H9 (cell line): Measurements from ENCODE around the gene DPYD. TPM values are rescaled to one million over a fixed set of nuclear protein-coding genes. Genes with fewer than 3 reads are reported as not detected.

ENCODE experiments used
- DNase-seq: peaks from one replicate; pipeline ENCODE4 v3.0.0-alpha.2; 2017
- H2AFZ ChIP-seq: one replicate; pipeline ENCODE4 v1.6.1; 2013; ENCODE audit warnings: mild to moderate bottlenecking, low read length, control low read depth, moderate library complexity
- H2AK5ac ChIP-seq: 2 replicates; pipeline ENCODE4 v1.6.1; 2013; ENCODE audit warnings: low read length, control low read depth, mixed read lengths; ENCODE audit not compliant: insufficient read length
- H2BK120ac ChIP-seq: one replicate; pipeline ENCODE4 v1.6.1; 2013; ENCODE audit warnings: low read depth, mild to moderate bottlenecking, low read length, control low read depth, inconsistent platforms; ENCODE audit not compliant: poor library complexity, severe bottlenecking
- H2BK12ac ChIP-seq: 2 replicates; pipeline ENCODE4 v1.6.1; 2013; ENCODE audit warnings: low read length, control low read depth, mixed read lengths, low read depth; ENCODE audit not compliant: insufficient read length
- H2BK15ac ChIP-seq: 2 replicates; pipeline ENCODE4 v1.6.1; 2013; ENCODE audit warnings: low read depth, low read length, control low read depth
- H2BK20ac ChIP-seq: one replicate; pipeline ENCODE4 v1.6.1; 2013; ENCODE audit warnings: low read depth, mild to moderate bottlenecking, low read length, control low read depth, inconsistent platforms; ENCODE audit not compliant: poor library complexity, severe bottlenecking
- H2BK5ac ChIP-seq: 2 replicates; pipeline ENCODE4 v1.6.1; 2013; ENCODE audit warnings: low read length, control low read depth, mixed read lengths; ENCODE audit not compliant: insufficient read length
- H3K14ac ChIP-seq: 2 replicates; pipeline ENCODE4 v1.6.1; 2013; ENCODE audit warnings: low read length, control low read depth; ENCODE audit not compliant: insufficient read depth
- H3K18ac ChIP-seq: 2 replicates; pipeline ENCODE4 v1.6.1; 2013; ENCODE audit warnings: low read depth, mild to moderate bottlenecking, mixed read lengths, low read length, control low read depth; ENCODE audit not compliant: insufficient read length
- H3K23ac ChIP-seq: 2 replicates; pipeline ENCODE4 v1.6.1; 2013; ENCODE audit warnings: low read length, control low read depth, mixed read lengths, low read depth; ENCODE audit not compliant: insufficient read length
- H3K23me2 ChIP-seq: 2 replicates; pipeline ENCODE4 v1.6.1; 2013; ENCODE audit warnings: low read depth, mild to moderate bottlenecking, mixed read lengths, low read length, control low read depth; ENCODE audit not compliant: insufficient read length, poor library complexity, severe bottlenecking
- H3K27ac ChIP-seq: 2 replicates; pipeline ENCODE4 v1.5.1; 2013; ENCODE audit warnings: low read length, control low read depth, mixed read lengths, low read depth; ENCODE audit not compliant: insufficient read length
- H3K27me3 ChIP-seq: 2 replicates; pipeline ENCODE4 v1.6.1; 2013; ENCODE audit warnings: low read length, control low read depth, inconsistent platforms; ENCODE audit not compliant: insufficient read depth
- H3K4ac ChIP-seq: 2 replicates; pipeline ENCODE4 v1.6.1; 2013; ENCODE audit warnings: low read depth, mild to moderate bottlenecking, control low read depth, inconsistent platforms, low read length, moderate library complexity
- H3K4me1 ChIP-seq: 2 replicates; pipeline ENCODE4 v1.6.1; 2013; ENCODE audit warnings: low read length, control low read depth, inconsistent platforms; ENCODE audit not compliant: insufficient read depth
- H3K4me2 ChIP-seq: 2 replicates; pipeline ENCODE4 v1.6.1; 2013; ENCODE audit warnings: low read length, control low read depth, mixed read lengths; ENCODE audit not compliant: insufficient read length, insufficient read depth
- H3K56ac ChIP-seq: 2 replicates; pipeline ENCODE4 v1.6.1; 2013; ENCODE audit warnings: low read depth, mild to moderate bottlenecking, mixed read lengths, low read length, control low read depth; ENCODE audit not compliant: insufficient read length
- H3K79me1 ChIP-seq: 2 replicates; pipeline ENCODE4 v1.6.1; 2013; ENCODE audit warnings: low read depth, mild to moderate bottlenecking, moderate library complexity, low read length, control low read depth, inconsistent platforms; ENCODE audit not compliant: insufficient read depth, poor library complexity, severe bottlenecking
- H3K79me2 ChIP-seq: 2 replicates; pipeline ENCODE4 v1.6.1; 2013; ENCODE audit warnings: low read length, control low read depth, inconsistent platforms; ENCODE audit not compliant: insufficient read depth
- H3K9ac ChIP-seq: 2 replicates; pipeline ENCODE4 v1.6.1; 2013; ENCODE audit warnings: low read length, control low read depth, mixed read lengths; ENCODE audit not compliant: insufficient read length; ENCODE audit errors: extremely low read depth
- H3K9me3 ChIP-seq: one replicate; pipeline ENCODE4 v1.6.1; 2013; ENCODE audit warnings: low read depth, low read length, inconsistent platforms; ENCODE audit not compliant: control insufficient read depth
- H3T11ph ChIP-seq: one replicate; pipeline ENCODE4 v1.6.1; 2013; ENCODE audit warnings: mild to moderate bottlenecking, low read length, control low read depth, inconsistent platforms
- H4K20me1 ChIP-seq: one replicate; pipeline ENCODE4 v1.6.1; 2013; ENCODE audit not compliant: control insufficient read depth, insufficient read length, insufficient read depth
- H4K5ac ChIP-seq: 2 replicates; pipeline ENCODE4 v1.6.1; 2013; ENCODE audit warnings: low read depth, mild to moderate bottlenecking, mixed read lengths, low read length, control low read depth; ENCODE audit not compliant: insufficient read length
- H4K8ac ChIP-seq: replicated peaks from 2 replicates; pipeline ENCODE4 v1.6.1; 2013; ENCODE audit warnings: low read length, control low read depth, mixed read lengths, low read depth; ENCODE audit not compliant: insufficient read length
- H4K91ac ChIP-seq: 2 replicates; pipeline ENCODE4 v1.6.1; 2013; ENCODE audit warnings: low read depth, mild to moderate bottlenecking, moderate library complexity, mixed read lengths, low read length, control low read depth; ENCODE audit not compliant: insufficient read length
- H3K27ac Mint-ChIP-seq, 3 experiments: 2 replicates in 2 of 3; 3 replicates in 1 of 3; pipeline ENCODE4 v1.8.0; 2020 to 2021; ENCODE audit warnings: mixed read lengths in 3 of 3, mild to moderate bottlenecking in 1 of 3, moderate library complexity in 1 of 3
- H3K27me3 Mint-ChIP-seq: 2 replicates; pipeline ENCODE4 v1.8.0; 2021; ENCODE audit warnings: low read depth, mild to moderate bottlenecking, moderate library complexity, mixed read lengths
- H3K36me3 Mint-ChIP-seq, 3 experiments: 2 replicates in 2 of 3; 3 replicates in 1 of 3; pipeline ENCODE4 v1.8.0; 2020 to 2021; ENCODE audit warnings: low read depth in 3 of 3, mixed read lengths in 3 of 3; ENCODE audit not compliant: insufficient read depth in 1 of 3
- H3K4me1 Mint-ChIP-seq, 2 experiments: 2 replicates each; pipeline ENCODE4 v1.8.0; 2020; ENCODE audit warnings: mixed read lengths in 2 of 2
- H3K4me3 Mint-ChIP-seq, 2 experiments: 2 replicates in 1 of 2; 3 replicates in 1 of 2; pipeline ENCODE4 v1.8.0; 2020 to 2021; ENCODE audit warnings: mild to moderate bottlenecking in 2 of 2, mixed read lengths in 2 of 2, moderate library complexity in 1 of 2
- H3K9me3 Mint-ChIP-seq, 2 experiments: 2 replicates in 1 of 2; 3 replicates in 1 of 2; pipeline ENCODE4 v1.8.0; 2020; ENCODE audit warnings: mild to moderate bottlenecking in 2 of 2, mixed read lengths in 2 of 2, moderate library complexity in 1 of 2
- CTCF ChIP-seq: fragments of 200-600 bp; sonication (generic); conservative IDR thresholded peaks from 3 replicates; pipeline ENCODE4 v1.8.0; 2021; ENCODE audit warnings: antibody characterized with exemption, mild to moderate bottlenecking
- whole genome bisulfite sequencing: extraction: QIAGEN DNeasy Blood & Tissue Kit; methylation state at CpG from one replicate; pipeline ENCODE4 v1.1.7; 2013; ENCODE audit warnings: missing lambda C conversion rate, low lambda C conversion rate, mixed read lengths; ENCODE audit not compliant: insufficient read length; ENCODE audit errors: extremely low coverage; 5-methylcytosine and 5-hydroxymethylcytosine counted together
- total RNA-seq: library from RNA; stranded (reverse); gene quantifications from 2 replicates; pipeline ENCODE4 v1.2.1, GENCODE V29; 2021

DPYD gene
- total RNA-seq, 1 experiment from 2014 or later: 0.37 TPM

- Histone ChIP-seq H4K20me1 (no peaks in the 10 kb centered on the region), H3K79me1 (no peaks in the 10 kb centered on the region), H2AK5ac (no peak overlapping the region), H3K9me3 (no peaks in the 10 kb centered on the region), H3K14ac (no peak overlapping the region), H2BK120ac (no peak overlapping the region), H3K18ac (no peak overlapping the region), H2BK12ac (no peak overlapping the region), H4K91ac (no peak overlapping the region), H3K4me1 (no peaks in the 10 kb centered on the region), H2BK20ac (no peak overlapping the region), H3K23me2 (no peaks in the 10 kb centered on the region), H3K56ac (no peak overlapping the region), H2BK15ac (no peak overlapping the region), H3T11ph (no peak overlapping the region), H4K5ac (no peak overlapping the region), H3K27me3 (no peaks in the 10 kb centered on the region), H2BK5ac (no peak overlapping the region), H3K23ac (no peak overlapping the region), H4K8ac (no peak overlapping the region), H2AFZ (no peak overlapping the region), H3K79me2 (no peaks in the 10 kb centered on the region), H3K4me2 (no peak overlapping the region), H3K9ac (no peak overlapping the region), H3K4ac (no peak overlapping the region), H3K27ac (no peak overlapping the region)
- TF ChIP-seq CTCF: no peak
- no peaks in the 10 kb centered on the region; the same call in 1 of the 2 replicates for H3K27me3 Mint-ChIP-seq
- H3K9me3 Mint-ChIP-seq: no peaks in the 10 kb centered on the region; a peak in 2 of 5 replicates
- H3K4me3 Mint-ChIP-seq: no peak overlapping the region
- DNase-seq: no peak
- peaks cover 0 to 6% (median 1%) of the 10 kb centered on the region in 3 experiments; a peak in 1 of 7 replicates for H3K36me3 Mint-ChIP-seq
- H3K27ac Mint-ChIP-seq: no peak overlapping the region
- peaks cover 6 to 11% of the 10 kb centered on the region in 2 experiments; a peak in 3 of 4 replicates for H3K4me1 Mint-ChIP-seq
- no CpG with 5 or more reads among the region's 2 CpGs for WGBS
These were observed 873.4 kb downstream of the DPYD start for GRCh38 chr1:97047421-97047793.
